Fibroblast of skin of left quadriceps (primary cell): ENCODE results near the gene FBXO2.

Experiments used
- DNase-seq, 2 experiments: peaks; one replicate each; pipeline ENCODE4 v3.0.0-alpha.2; 2013; ENCODE audit warnings: low read depth in 2 of 2

The FBXO2 gene

GRCh38 chr1:11682287-11682771, 28.1 kb upstream of the FBXO2 start:
- DNase-seq, result no peak

- peak; percentile 40 to 50 for DNase-seq
Measured at GRCh38 chr1:11681071-11681771, 27.0 kb upstream of the FBXO2 start, which contains the start of gene MAD2L2. Gene MAD2L2 (minus strand): TSS chr1:11681148. CDS start chr1:11680601, 547 bp downstream.

GRCh38 chr1:11680270-11681070, 26.2 kb upstream of the FBXO2 start:
- peak in 1 of 2 experiments; percentile 11 for DNase-seq

- DNase-seq, result no peak
Measured at GRCh38 chr1:11678442-11678841, 24.2 kb upstream of the FBXO2 start.

- no peak for DNase-seq
Measured at GRCh38 chr1:11676386-11677103, 22.3 kb upstream of the FBXO2 start.

GRCh38 chr1:11675325-11675724, 21.1 kb upstream of the FBXO2 start:
- no peak for DNase-seq

GRCh38 chr1:11674488-11674887, 20.3 kb upstream of the FBXO2 start:
- no peak for DNase-seq

GRCh38 chr1:11673089-11673769, 19.0 kb upstream of the FBXO2 start:
- DNase-seq, result no peak

- no peak for DNase-seq
Measured at GRCh38 chr1:11671544-11672286, 17.5 kb upstream of the FBXO2 start.

- no peak for DNase-seq
Measured at GRCh38 chr1:11671205-11671543, 16.9 kb upstream of the FBXO2 start.

GRCh38 chr1:11670747-11671146, 16.5 kb upstream of the FBXO2 start:
- no peak for DNase-seq

GRCh38 chr1:11668516-11668915, 14.3 kb upstream of the FBXO2 start:
- no peak for DNase-seq

- no peak for DNase-seq
Measured at GRCh38 chr1:11664336-11665065, 10.3 kb upstream of the FBXO2 start.

- DNase-seq, result no peak
Measured at GRCh38 chr1:11661103-11661502, 6.9 kb upstream of the FBXO2 start.

- no peak for DNase-seq
Measured at GRCh38 chr1:11659748-11660147, 5.5 kb upstream of the FBXO2 start.

- DNase-seq, result no peak
Measured at GRCh38 chr1:11658542-11658941, 4.3 kb upstream of the FBXO2 start.

- DNase-seq, result no peak
Measured at GRCh38 chr1:11657654-11658053, 3.4 kb upstream of the FBXO2 start.

- DNase-seq, result no peak
Measured at GRCh38 chr1:11654939-11655808, 945 bp upstream of the FBXO2 start.

GRCh38 chr1:11653861-11654136, 430 bp downstream of the FBXO2 start:
- DNase-seq, result no peak
